H9 (cell line): Measurements from ENCODE around the gene KIF21A. TPM values are rescaled to one million over a fixed set of nuclear protein-coding genes. Genes with fewer than 3 reads are reported as not detected.

Experiments
- DNase-seq: peaks from one replicate; pipeline ENCODE4 v3.0.0-alpha.2; 2017
- H2AFZ ChIP-seq: one replicate; pipeline ENCODE4 v1.6.1; 2013; ENCODE audit warnings: mild to moderate bottlenecking, low read length, control low read depth, moderate library complexity
- H2AK5ac ChIP-seq: 2 replicates; pipeline ENCODE4 v1.6.1; 2013; ENCODE audit warnings: low read length, control low read depth, mixed read lengths; ENCODE audit not compliant: insufficient read length
- H2BK120ac ChIP-seq: one replicate; pipeline ENCODE4 v1.6.1; 2013; ENCODE audit warnings: low read depth, mild to moderate bottlenecking, low read length, control low read depth, inconsistent platforms; ENCODE audit not compliant: poor library complexity, severe bottlenecking
- H2BK12ac ChIP-seq: 2 replicates; pipeline ENCODE4 v1.6.1; 2013; ENCODE audit warnings: low read length, control low read depth, mixed read lengths, low read depth; ENCODE audit not compliant: insufficient read length
- H2BK15ac ChIP-seq: 2 replicates; pipeline ENCODE4 v1.6.1; 2013; ENCODE audit warnings: low read depth, low read length, control low read depth
- H2BK20ac ChIP-seq: one replicate; pipeline ENCODE4 v1.6.1; 2013; ENCODE audit warnings: low read depth, mild to moderate bottlenecking, low read length, control low read depth, inconsistent platforms; ENCODE audit not compliant: poor library complexity, severe bottlenecking
- H2BK5ac ChIP-seq: 2 replicates; pipeline ENCODE4 v1.6.1; 2013; ENCODE audit warnings: low read length, control low read depth, mixed read lengths; ENCODE audit not compliant: insufficient read length
- H3K14ac ChIP-seq: 2 replicates; pipeline ENCODE4 v1.6.1; 2013; ENCODE audit warnings: low read length, control low read depth; ENCODE audit not compliant: insufficient read depth
- H3K18ac ChIP-seq: 2 replicates; pipeline ENCODE4 v1.6.1; 2013; ENCODE audit warnings: low read depth, mild to moderate bottlenecking, mixed read lengths, low read length, control low read depth; ENCODE audit not compliant: insufficient read length
- H3K23ac ChIP-seq: 2 replicates; pipeline ENCODE4 v1.6.1; 2013; ENCODE audit warnings: low read length, control low read depth, mixed read lengths, low read depth; ENCODE audit not compliant: insufficient read length
- H3K23me2 ChIP-seq: 2 replicates; pipeline ENCODE4 v1.6.1; 2013; ENCODE audit warnings: low read depth, mild to moderate bottlenecking, mixed read lengths, low read length, control low read depth; ENCODE audit not compliant: insufficient read length, poor library complexity, severe bottlenecking
- H3K27ac ChIP-seq: 2 replicates; pipeline ENCODE4 v1.5.1; 2013; ENCODE audit warnings: low read length, control low read depth, mixed read lengths, low read depth; ENCODE audit not compliant: insufficient read length
- H3K27me3 ChIP-seq: 2 replicates; pipeline ENCODE4 v1.6.1; 2013; ENCODE audit warnings: low read length, control low read depth, inconsistent platforms; ENCODE audit not compliant: insufficient read depth
- H3K4ac ChIP-seq: 2 replicates; pipeline ENCODE4 v1.6.1; 2013; ENCODE audit warnings: low read depth, mild to moderate bottlenecking, control low read depth, inconsistent platforms, low read length, moderate library complexity
- H3K4me1 ChIP-seq: 2 replicates; pipeline ENCODE4 v1.6.1; 2013; ENCODE audit warnings: low read length, control low read depth, inconsistent platforms; ENCODE audit not compliant: insufficient read depth
- H3K4me2 ChIP-seq: 2 replicates; pipeline ENCODE4 v1.6.1; 2013; ENCODE audit warnings: low read length, control low read depth, mixed read lengths; ENCODE audit not compliant: insufficient read length, insufficient read depth
- H3K56ac ChIP-seq: 2 replicates; pipeline ENCODE4 v1.6.1; 2013; ENCODE audit warnings: low read depth, mild to moderate bottlenecking, mixed read lengths, low read length, control low read depth; ENCODE audit not compliant: insufficient read length
- H3K79me1 ChIP-seq: 2 replicates; pipeline ENCODE4 v1.6.1; 2013; ENCODE audit warnings: low read depth, mild to moderate bottlenecking, moderate library complexity, low read length, control low read depth, inconsistent platforms; ENCODE audit not compliant: insufficient read depth, poor library complexity, severe bottlenecking
- H3K79me2 ChIP-seq: 2 replicates; pipeline ENCODE4 v1.6.1; 2013; ENCODE audit warnings: low read length, control low read depth, inconsistent platforms; ENCODE audit not compliant: insufficient read depth
- H3K9ac ChIP-seq: 2 replicates; pipeline ENCODE4 v1.6.1; 2013; ENCODE audit warnings: low read length, control low read depth, mixed read lengths; ENCODE audit not compliant: insufficient read length; ENCODE audit errors: extremely low read depth
- H3K9me3 ChIP-seq: one replicate; pipeline ENCODE4 v1.6.1; 2013; ENCODE audit warnings: low read depth, low read length, inconsistent platforms; ENCODE audit not compliant: control insufficient read depth
- H3T11ph ChIP-seq: one replicate; pipeline ENCODE4 v1.6.1; 2013; ENCODE audit warnings: mild to moderate bottlenecking, low read length, control low read depth, inconsistent platforms
- H4K20me1 ChIP-seq: one replicate; pipeline ENCODE4 v1.6.1; 2013; ENCODE audit not compliant: control insufficient read depth, insufficient read length, insufficient read depth
- H4K5ac ChIP-seq: 2 replicates; pipeline ENCODE4 v1.6.1; 2013; ENCODE audit warnings: low read depth, mild to moderate bottlenecking, mixed read lengths, low read length, control low read depth; ENCODE audit not compliant: insufficient read length
- H4K8ac ChIP-seq: replicated peaks from 2 replicates; pipeline ENCODE4 v1.6.1; 2013; ENCODE audit warnings: low read length, control low read depth, mixed read lengths, low read depth; ENCODE audit not compliant: insufficient read length
- H4K91ac ChIP-seq: 2 replicates; pipeline ENCODE4 v1.6.1; 2013; ENCODE audit warnings: low read depth, mild to moderate bottlenecking, moderate library complexity, mixed read lengths, low read length, control low read depth; ENCODE audit not compliant: insufficient read length
- H3K27ac Mint-ChIP-seq, 3 experiments: 2 replicates in 2 of 3; 3 replicates in 1 of 3; pipeline ENCODE4 v1.8.0; 2020 to 2021; ENCODE audit warnings: mixed read lengths in 3 of 3, mild to moderate bottlenecking in 1 of 3, moderate library complexity in 1 of 3
- H3K27me3 Mint-ChIP-seq: 2 replicates; pipeline ENCODE4 v1.8.0; 2021; ENCODE audit warnings: low read depth, mild to moderate bottlenecking, moderate library complexity, mixed read lengths
- H3K36me3 Mint-ChIP-seq, 3 experiments: 2 replicates in 2 of 3; 3 replicates in 1 of 3; pipeline ENCODE4 v1.8.0; 2020 to 2021; ENCODE audit warnings: low read depth in 3 of 3, mixed read lengths in 3 of 3; ENCODE audit not compliant: insufficient read depth in 1 of 3
- H3K4me1 Mint-ChIP-seq, 2 experiments: 2 replicates each; pipeline ENCODE4 v1.8.0; 2020; ENCODE audit warnings: mixed read lengths in 2 of 2
- H3K4me3 Mint-ChIP-seq, 2 experiments: 2 replicates in 1 of 2; 3 replicates in 1 of 2; pipeline ENCODE4 v1.8.0; 2020 to 2021; ENCODE audit warnings: mild to moderate bottlenecking in 2 of 2, mixed read lengths in 2 of 2, moderate library complexity in 1 of 2
- H3K9me3 Mint-ChIP-seq, 2 experiments: 2 replicates in 1 of 2; 3 replicates in 1 of 2; pipeline ENCODE4 v1.8.0; 2020; ENCODE audit warnings: mild to moderate bottlenecking in 2 of 2, mixed read lengths in 2 of 2, moderate library complexity in 1 of 2
- WGBS: extraction: QIAGEN DNeasy Blood & Tissue Kit; methylation state at CpG from one replicate; pipeline ENCODE4 v1.1.7; 2013; ENCODE audit warnings: missing lambda C conversion rate, low lambda C conversion rate, mixed read lengths; ENCODE audit not compliant: insufficient read length; ENCODE audit errors: extremely low coverage; 5-methylcytosine and 5-hydroxymethylcytosine counted together
- total RNA-seq: library from RNA; stranded (reverse); gene quantifications from 2 replicates; pipeline ENCODE4 v1.2.1, GENCODE V29; 2021
- TF ChIP-seq, protein P1 (sequence below): fragments of 200-600 bp; sonication (generic); conservative IDR thresholded peaks from 3 replicates; pipeline ENCODE4 v1.8.0; 2021; ENCODE audit warnings: antibody characterized with exemption, mild to moderate bottlenecking

The KIF21A gene
- total RNA-seq, 1 experiment from 2014 or later: 17.2 TPM

DNA sequence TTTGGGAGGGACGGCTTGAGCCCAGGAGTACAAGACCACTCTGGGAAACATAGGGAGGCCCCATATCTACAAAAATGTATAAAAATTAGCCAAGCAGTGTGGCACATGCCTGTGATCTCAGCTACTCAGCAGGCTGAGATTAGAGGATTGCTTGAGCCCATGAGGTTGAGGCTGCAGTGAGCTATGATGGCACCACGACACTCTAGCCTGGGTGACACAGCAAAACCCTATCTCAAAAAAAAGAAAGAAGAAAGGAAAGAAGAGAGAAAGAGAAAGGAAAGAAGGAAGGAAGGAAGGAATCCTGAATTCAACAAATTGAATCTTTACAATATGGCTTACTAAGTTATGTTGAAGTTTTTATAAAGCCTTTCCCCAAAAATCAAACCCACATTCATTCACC, 2.1 kb downstream of the KIF21A start:
- H3K27ac ChIP-seq: no peak overlapping the region
- no peaks in the 10 kb centered on the region; the same call in 1 of the 2 replicates for H3K27me3 ChIP-seq
- no peak overlapping the region for H3K23ac ChIP-seq
- peaks cover 9% of the 10 kb centered on the region for H3K27me3 Mint-ChIP-seq
- no peak overlapping the region for H2BK20ac ChIP-seq
- no peak for DNase-seq
- no CpG with 5 or more reads among the region's 2 CpGs for WGBS
- H3K79me2 ChIP-seq: no peaks in the 10 kb centered on the region
- no peak overlapping the region for H4K5ac ChIP-seq
- no peak overlapping the region for H2BK5ac ChIP-seq
- H4K91ac ChIP-seq: no peak overlapping the region
- no peak overlapping the region for H2AK5ac ChIP-seq
- H3K14ac ChIP-seq: no peak overlapping the region
- H4K20me1 ChIP-seq: no peaks in the 10 kb centered on the region
- TF ChIP-seq, protein P1, sequence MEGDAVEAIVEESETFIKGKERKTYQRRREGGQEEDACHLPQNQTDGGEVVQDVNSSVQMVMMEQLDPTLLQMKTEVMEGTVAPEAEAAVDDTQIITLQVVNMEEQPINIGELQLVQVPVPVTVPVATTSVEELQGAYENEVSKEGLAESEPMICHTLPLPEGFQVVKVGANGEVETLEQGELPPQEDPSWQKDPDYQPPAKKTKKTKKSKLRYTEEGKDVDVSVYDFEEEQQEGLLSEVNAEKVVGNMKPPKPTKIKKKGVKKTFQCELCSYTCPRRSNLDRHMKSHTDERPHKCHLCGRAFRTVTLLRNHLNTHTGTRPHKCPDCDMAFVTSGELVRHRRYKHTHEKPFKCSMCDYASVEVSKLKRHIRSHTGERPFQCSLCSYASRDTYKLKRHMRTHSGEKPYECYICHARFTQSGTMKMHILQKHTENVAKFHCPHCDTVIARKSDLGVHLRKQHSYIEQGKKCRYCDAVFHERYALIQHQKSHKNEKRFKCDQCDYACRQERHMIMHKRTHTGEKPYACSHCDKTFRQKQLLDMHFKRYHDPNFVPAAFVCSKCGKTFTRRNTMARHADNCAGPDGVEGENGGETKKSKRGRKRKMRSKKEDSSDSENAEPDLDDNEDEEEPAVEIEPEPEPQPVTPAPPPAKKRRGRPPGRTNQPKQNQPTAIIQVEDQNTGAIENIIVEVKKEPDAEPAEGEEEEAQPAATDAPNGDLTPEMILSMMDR: no peak
- H3K4me3 Mint-ChIP-seq: peak overlapping the region; percentile 11 to 75; a peak in 3 of 5 replicates
- H2AFZ ChIP-seq: no peak overlapping the region
- H3T11ph ChIP-seq: no peak overlapping the region
- no peaks in the 10 kb centered on the region for H3K79me1 ChIP-seq
- H3K18ac ChIP-seq: no peak overlapping the region
- H3K56ac ChIP-seq: no peak overlapping the region
- no peak overlapping the region for H3K4ac ChIP-seq
- H3K4me1 ChIP-seq: 0 out of 2 replicates have a peak, but pooled peaks cover 5% of the 10 kb centered on the region
- no peaks in the 10 kb centered on the region for H3K36me3 Mint-ChIP-seq
- H3K9me3 ChIP-seq: no peaks in the 10 kb centered on the region
- no peaks in the 10 kb centered on the region for H3K9me3 Mint-ChIP-seq
- peak overlapping the region in 1 of 3 experiments; percentile 90; a peak in 3 of 7 replicates for H3K27ac Mint-ChIP-seq
- H2BK12ac ChIP-seq: no peak overlapping the region
- H3K4me2 ChIP-seq: no peak overlapping the region
- H2BK120ac ChIP-seq: no peak overlapping the region
- no peaks in the 10 kb centered on the region for H3K23me2 ChIP-seq
- H3K9ac ChIP-seq: no peak overlapping the region
- H3K4me1 Mint-ChIP-seq: peaks cover 28 to 48% of the 10 kb centered on the region in 2 experiments
- no peak overlapping the region for H4K8ac ChIP-seq
- no peak overlapping the region for H2BK15ac ChIP-seq
